HG03025 (cell line): ENCODE measurements around the gene TAGLN3.
"Not testable (repeated sequence)": the region's sequence is repeated elsewhere in the genome, so short reads cannot be mapped to it uniquely, and the experiment has no call there.

Source experiments
- ATAC-seq: cut with Tn5 transposase; IDR thresholded peaks from one replicate; pipeline ENCODE4 v1.9.1; 2021; ENCODE audit warnings: mild to moderate bottlenecking, moderate library complexity; ENCODE audit not compliant: unreplicated experiment, low FRiP score

Gene TAGLN3

DNA sequence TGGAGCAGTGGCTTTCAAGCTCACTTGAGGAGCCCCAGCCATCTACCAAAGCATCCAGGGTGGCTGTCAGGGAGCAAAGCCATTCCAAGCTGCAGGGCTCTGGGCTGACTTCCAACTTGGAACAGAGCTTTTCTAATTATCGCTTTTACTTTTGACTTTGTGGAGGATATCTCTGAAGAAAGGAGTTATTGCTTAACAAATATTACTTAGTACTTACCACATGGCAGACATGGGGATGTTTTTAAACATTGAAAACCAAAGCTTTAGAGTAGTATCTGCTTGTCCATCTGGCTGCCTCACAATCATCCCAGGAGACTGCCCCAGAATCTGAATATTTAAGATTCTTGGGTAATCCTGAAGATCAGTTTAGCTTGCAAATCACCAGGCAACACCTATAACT lies 8.9 kb downstream of the TAGLN3 start:
- ATAC-seq: no peak

GRCh38 chr3:112009670-112010069 lies 10.9 kb downstream of the TAGLN3 start:
- no peak for ATAC-seq

DNA sequence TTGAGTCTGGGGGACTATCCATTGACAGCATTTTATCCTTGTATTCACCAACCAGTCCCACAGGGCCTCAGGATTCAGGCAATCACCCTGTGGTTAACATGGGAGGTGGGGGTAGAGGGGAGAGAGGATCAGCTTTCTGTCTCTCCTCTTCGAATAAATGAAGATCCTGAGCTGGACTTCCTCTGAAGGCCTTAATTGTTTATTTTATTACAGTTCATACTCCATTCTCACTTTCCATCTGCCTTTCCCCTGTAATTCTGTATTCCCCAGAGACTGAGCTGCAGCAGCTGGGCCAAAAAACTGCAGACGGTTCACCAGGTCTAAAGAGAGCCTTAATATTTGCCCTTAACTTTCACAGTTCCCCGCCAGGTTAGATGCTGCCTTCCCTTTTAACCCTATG lies 11.9 kb downstream of the TAGLN3 start:
- no peak for ATAC-seq

- no peak for ATAC-seq
These were observed 12.7 kb downstream of the TAGLN3 start for GRCh38 chr3:112011376-112011940.

GRCh38 chr3:112012205-112012992 lies 13.7 kb downstream of the TAGLN3 start:
- no peak for ATAC-seq

DNA sequence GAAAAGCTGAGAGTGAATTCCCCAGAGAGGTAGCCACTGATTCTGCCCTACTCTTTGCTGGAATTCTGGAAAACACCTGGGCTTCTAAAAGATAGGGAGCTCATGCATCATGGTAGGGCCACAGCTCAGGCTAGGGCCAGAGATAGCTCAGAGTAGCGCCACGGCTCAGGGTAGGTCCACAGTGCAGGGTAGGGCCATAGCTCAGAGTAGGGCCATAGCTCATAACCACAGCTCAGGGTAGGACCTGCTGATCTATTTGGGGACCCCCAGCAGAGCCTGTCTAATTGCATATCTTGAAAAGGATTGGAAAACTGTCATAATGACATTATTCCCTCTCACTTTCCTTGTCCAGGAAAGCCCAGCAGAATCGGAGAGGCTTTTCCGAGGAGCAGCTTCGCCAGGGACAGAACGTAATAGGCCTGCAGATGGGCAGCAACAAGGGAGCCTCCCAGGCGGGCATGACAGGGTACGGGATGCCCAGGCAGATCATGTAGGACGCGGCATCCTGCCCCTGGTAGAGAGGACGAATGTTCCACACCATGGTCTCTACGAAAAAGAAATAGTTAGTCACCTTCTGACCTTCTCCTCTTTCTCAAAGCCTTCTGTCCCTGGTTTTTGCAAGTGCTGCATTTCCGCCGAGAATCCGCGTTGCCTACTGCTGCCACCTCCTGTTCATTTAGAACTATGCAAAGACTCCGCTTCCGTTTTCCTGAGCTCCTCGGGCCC lies 14.5 kb downstream of the TAGLN3 start:
- peak; percentile 83 for ATAC-seq

DNA sequence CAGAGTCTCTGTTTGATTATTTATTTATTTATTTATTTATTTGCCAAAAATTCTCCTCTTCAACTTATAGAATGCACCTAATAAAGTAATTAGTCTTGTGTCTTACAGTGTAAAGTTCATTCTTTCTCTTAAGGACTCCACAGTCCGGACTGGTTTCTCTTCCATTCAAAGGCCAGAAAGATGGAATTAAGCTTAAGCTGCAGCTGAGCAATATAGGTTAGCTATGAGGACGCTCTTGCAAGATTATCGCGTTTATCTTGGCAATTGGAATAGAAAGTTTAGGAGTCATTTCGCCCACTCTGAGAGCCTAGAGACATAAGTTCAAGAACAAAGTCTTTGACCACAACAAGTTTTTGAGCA lies 15.0 kb downstream of the TAGLN3 start:
- ATAC-seq: no peak

DNA sequence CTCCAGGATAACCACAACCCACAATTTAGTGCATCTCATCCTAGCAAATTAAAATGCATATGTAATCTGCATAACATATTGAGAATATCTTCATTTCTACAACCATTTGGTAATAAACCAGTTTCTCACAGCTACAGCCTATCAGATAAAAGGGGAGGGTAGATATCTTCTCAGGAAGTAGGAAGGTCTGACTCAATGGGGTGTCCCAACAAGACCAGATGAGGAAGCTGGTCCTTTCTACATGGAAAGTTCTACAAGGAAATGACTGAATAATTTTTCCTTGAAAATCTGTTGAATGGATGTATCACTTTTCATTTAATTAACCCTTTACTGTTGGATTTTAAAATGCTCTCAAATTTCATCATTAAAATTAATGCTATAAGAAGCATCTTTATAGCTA lies 18.4 kb downstream of the TAGLN3 start:
- no peak for ATAC-seq

GRCh38 chr3:112018712-112019111 lies 20.0 kb downstream of the TAGLN3 start:
- no peak for ATAC-seq

DNA sequence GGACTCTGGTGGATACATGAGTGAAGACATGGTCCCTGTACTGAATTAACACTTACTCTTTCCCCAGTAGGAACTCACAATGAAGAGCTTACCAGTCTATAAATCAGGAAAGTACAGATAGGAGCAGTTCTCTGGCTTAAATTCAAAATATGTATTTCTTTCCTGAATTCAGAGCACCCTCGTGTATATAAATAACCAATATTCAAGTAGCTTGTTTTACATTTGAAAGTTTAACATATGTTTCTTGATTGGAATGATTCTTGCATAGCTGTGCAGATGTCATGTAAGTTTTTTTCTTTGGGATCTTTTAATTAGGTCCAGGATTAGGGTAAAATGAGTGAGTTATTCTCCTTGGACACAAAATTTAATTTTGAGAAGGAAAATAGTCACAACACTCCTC lies 21.0 kb downstream of the TAGLN3 start:
- ATAC-seq: no peak

DNA sequence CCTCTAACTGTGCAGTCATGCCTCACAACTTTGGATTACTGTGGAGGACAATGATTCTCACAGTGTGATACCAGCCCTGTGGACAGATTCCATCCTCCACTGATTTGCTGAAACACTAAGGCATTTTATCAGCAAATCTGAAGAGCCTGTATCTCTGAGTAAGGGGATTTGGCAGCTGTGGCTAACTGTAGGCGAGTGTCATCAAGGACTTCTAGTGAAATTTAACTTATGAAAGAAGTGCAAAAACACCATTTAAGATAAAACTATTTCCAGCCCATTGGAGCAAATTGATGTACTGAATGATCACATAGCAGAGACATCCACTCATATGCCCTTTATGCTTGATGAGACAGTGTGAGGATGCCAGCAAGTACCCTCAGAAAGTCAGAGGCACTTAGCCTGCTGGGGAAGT lies 22.0 kb downstream of the TAGLN3 start:
- no peak for ATAC-seq

- ATAC-seq: no peak
These were observed 28.4 kb downstream of the TAGLN3 start for GRCh38 chr3:112027142-112027541.

GRCh38 chr3:112027826-112028225 lies 29.1 kb downstream of the TAGLN3 start:
- ATAC-seq: no peak

DNA sequence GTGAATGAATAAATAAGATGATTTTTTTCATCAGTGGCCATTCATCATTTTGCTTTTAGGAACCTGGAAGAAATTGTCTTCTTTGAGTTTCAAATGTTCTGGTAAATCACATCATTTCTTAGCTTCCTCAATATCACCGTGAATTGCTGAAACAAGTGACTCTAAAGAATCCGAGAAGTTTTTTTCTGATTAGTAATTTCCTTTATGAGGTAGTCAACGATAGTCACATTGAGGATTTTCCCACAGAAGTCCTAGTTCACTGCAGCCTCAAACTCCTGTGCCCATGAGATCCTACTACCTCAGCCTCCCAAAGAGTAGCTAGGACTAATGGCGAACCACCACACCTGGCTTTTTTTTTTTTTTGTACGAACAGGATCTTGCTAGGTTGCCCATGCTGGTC lies 32.2 kb downstream of the TAGLN3 start:
- ATAC-seq: no peak

GRCh38 chr3:112032098-112032731 lies 33.5 kb downstream of the TAGLN3 start:
- ATAC-seq: no peak

DNA sequence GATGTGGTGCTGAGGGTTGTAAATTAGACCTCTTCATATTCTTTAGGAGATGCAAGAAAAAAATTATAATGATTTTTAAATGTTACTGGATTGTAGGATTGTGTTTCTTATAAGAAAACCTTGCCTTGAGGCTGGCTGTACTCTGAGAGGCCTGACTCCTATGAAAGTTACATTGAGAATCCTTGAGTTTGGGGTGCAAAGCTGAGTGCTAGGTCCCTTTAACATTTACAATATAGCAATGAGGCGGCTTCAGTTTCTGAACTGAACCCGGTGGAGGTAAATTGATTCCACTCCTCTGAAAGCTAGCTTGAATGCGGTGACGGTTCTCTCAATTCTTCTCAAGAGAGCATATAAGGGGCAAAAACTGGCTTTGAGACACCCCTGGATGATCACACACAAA lies 35.7 kb downstream of the TAGLN3 start, which contains the start of gene TMPRSS7:
TSS of gene TMPRSS7 (plus strand) at position 301 of the 400 bp plus-strand sequence. CDS start 110 bp downstream, outside the sequence.
- ATAC-seq: no peak

GRCh38 chr3:112035241-112035640 lies 36.5 kb downstream of the TAGLN3 start:
- ATAC-seq: no peak

- ATAC-seq: not testable (repeated sequence)
These were observed 38.5 kb downstream of the TAGLN3 start for GRCh38 chr3:112037194-112037593.

GRCh38 chr3:112038863-112039262 lies 40.1 kb downstream of the TAGLN3 start:
- ATAC-seq: no peak

DNA sequence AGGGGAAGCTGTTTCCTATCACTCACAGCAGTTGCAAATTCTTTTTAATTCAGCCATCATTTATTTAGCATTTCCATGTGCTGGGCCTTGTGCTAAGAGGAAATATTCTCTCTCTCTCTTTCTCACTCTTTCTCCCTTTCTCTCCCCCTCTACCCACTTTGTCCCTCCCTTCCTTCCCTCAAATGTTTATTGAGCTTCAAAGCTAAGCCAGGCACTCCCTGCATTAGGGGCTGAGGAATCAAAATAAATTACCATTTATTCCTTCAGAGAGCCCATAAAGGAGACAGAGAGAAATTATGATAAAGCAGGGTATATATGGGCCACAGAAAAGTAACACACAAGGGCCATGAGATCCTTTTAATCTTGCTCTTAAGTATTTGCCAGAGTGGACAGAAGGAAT lies 42.6 kb downstream of the TAGLN3 start:
- ATAC-seq: no peak

- no peak for ATAC-seq
These were observed 44.1 kb downstream of the TAGLN3 start for GRCh38 chr3:112042842-112043280.
